K562 (cell line): ENCODE measurements around the gene ZNF749. TPM values are rescaled to one million over a fixed set of nuclear protein-coding genes. Genes with fewer than 3 reads are reported as not detected.

Experiments used
- CBFA2T3 ChIP-seq: fragments of 450-650 bp; IDR thresholded peaks from 2 replicates; pipeline ENCODE4 v1.6.1; 2017
- CXXC5 ChIP-seq: fragments of 250-450 bp; sonication (Bioruptor Pico); IDR thresholded peaks from 2 replicates; pipeline ENCODE4 v1.8.0; 2022; ENCODE audit warnings: inconsistent platforms, mild to moderate bottlenecking, moderate library complexity
- ELK3 ChIP-seq: fragments of 450-650 bp; formaldehyde crosslinking; IDR thresholded peaks from 2 replicates; pipeline ENCODE4 v1.4.0; 2020; ENCODE audit warnings: mild to moderate bottlenecking
- ESRRA ChIP-seq: fragments of 450-650 bp; IDR thresholded peaks from 2 replicates; pipeline ENCODE4 v1.6.1; 2014; ENCODE audit warnings: low read depth, mild to moderate bottlenecking, moderate library complexity, borderline replicate concordance
- FIP1L1 ChIP-seq: fragments of 200-400 bp; formaldehyde crosslinking; IDR thresholded peaks from 2 replicates; pipeline ENCODE4 v1.6.1; 2018; ENCODE audit warnings: mild to moderate bottlenecking, low read depth, low read length; ENCODE audit not compliant: poor library complexity, severe bottlenecking
- HNRNPH1 ChIP-seq: fragments of 200-400 bp; formaldehyde crosslinking; optimal IDR thresholded peaks from 2 replicates; pipeline ENCODE3; 2017; ENCODE audit warnings: low read depth, mild to moderate bottlenecking, low read length, moderate library complexity
- L3MBTL2 ChIP-seq: fragments of 450-650 bp; IDR thresholded peaks from 2 replicates; pipeline ENCODE4 v1.6.1; 2016; ENCODE audit warnings: mild to moderate bottlenecking, moderate library complexity
- MECOM ChIP-seq: fragments of 250-450 bp; sonication (Bioruptor Pico); IDR thresholded peaks from 2 replicates; pipeline ENCODE4 v1.8.0; 2022; ENCODE audit warnings: inconsistent platforms
- NELFE ChIP-seq: IDR thresholded peaks from 2 replicates; pipeline ENCODE4 v1.6.1; 2011; ENCODE audit warnings: mild to moderate bottlenecking; ENCODE audit not compliant: insufficient read depth, insufficient read length
- NONO ChIP-seq, 2 experiments: fragments of 200-400 bp in 1 of 2; fragments of 450-650 bp in 1 of 2; formaldehyde crosslinking in 1 of 2; IDR thresholded peaks; 2 replicates each; pipeline ENCODE4 v1.6.1; 2017; ENCODE audit warnings: low read depth in 2 of 2, mild to moderate bottlenecking in 2 of 2, moderate library complexity in 2 of 2, low read length in 1 of 2
- POU5F1 ChIP-seq: fragments of 150-350 bp; IDR thresholded peaks from 2 replicates; pipeline ENCODE4 v1.6.1; 2014; ENCODE audit warnings: borderline replicate concordance, low read length, low read depth, mild to moderate bottlenecking; ENCODE audit not compliant: partially characterized antibody
- RCOR1 ChIP-seq, 2 experiments: IDR thresholded peaks; 2 replicates each; pipeline ENCODE4 v1.6.1; 2012; ENCODE audit warnings: low read depth in 2 of 2, low read length in 2 of 2, borderline replicate concordance in 1 of 2, improper control_type of control experiment in 1 of 2
- SAFB2 ChIP-seq: fragments of 200-400 bp; formaldehyde crosslinking; IDR thresholded peaks from 2 replicates; pipeline ENCODE4 v1.6.1; 2018; ENCODE audit warnings: borderline replicate concordance, low read length, low read depth, moderate library complexity; ENCODE audit not compliant: severe bottlenecking
- TCF7 ChIP-seq: sonication (generic); IDR thresholded peaks from 2 replicates; pipeline ENCODE4 v1.6.1; 2016; ENCODE audit warnings: antibody characterized with exemption, borderline replicate concordance
- THRAP3 ChIP-seq: fragments of 450-650 bp; IDR thresholded peaks from 2 replicates; pipeline ENCODE4 v1.6.1; 2016; ENCODE audit warnings: mild to moderate bottlenecking, inconsistent platforms, borderline replicate concordance
- TRIM24 ChIP-seq, 2 experiments: fragments of 450-650 bp; IDR thresholded peaks; 2 replicates each; pipeline ENCODE4 v1.6.1; 2016
- TSC22D4 ChIP-seq: fragments of 450-650 bp; IDR thresholded peaks from 2 replicates; pipeline ENCODE4 v1.6.1; 2016; ENCODE audit warnings: missing genetic modification characterization, missing biosample characterization, control low read depth
- YBX1 ChIP-seq: fragments of 450-650 bp; IDR thresholded peaks from 2 replicates; pipeline ENCODE4 v1.7.1; 2016; ENCODE audit warnings: mild to moderate bottlenecking
- ZBTB12 ChIP-seq: fragments of 250-450 bp; sonication (Bioruptor Pico); IDR thresholded peaks from 2 replicates; pipeline ENCODE4 v1.4.0; 2020
- ZFP36 ChIP-seq: fragments of 150-350 bp; IDR thresholded peaks from 2 replicates; pipeline ENCODE4 v1.6.1; 2018; ENCODE audit warnings: low read length, low read depth; ENCODE audit not compliant: partially characterized antibody
- ZFX ChIP-seq: sonication (generic); formaldehyde crosslinking; IDR thresholded peaks from 2 replicates; pipeline ENCODE4 v1.8.0; 2022; ENCODE audit warnings: mild to moderate bottlenecking, missing genetic modification reagents, moderate library complexity
- ZNF184 ChIP-seq: sonication (generic); formaldehyde crosslinking; IDR thresholded peaks from 2 replicates; pipeline ENCODE4 v1.5.0; 2020; ENCODE audit warnings: missing genetic modification reagents
- ZNF23 ChIP-seq: fragments of 250-450 bp; sonication (Bioruptor Pico); IDR thresholded peaks from 2 replicates; pipeline ENCODE4 v1.4.0; 2020; ENCODE audit warnings: mild to moderate bottlenecking
- polyA plus RNA-seq, 8 experiments: library from polyadenylated mRNA; depleted of rRNA in 4 of 8; stranded (reverse) in 5 of 8; unstranded in 3 of 8; fragments of >200 nt; fragmentation: Nextera tagmentation in 2 of 8; fragmentation: Illumina TruSeq in 1 of 8; extraction: Ambion mirVana in 2 of 8; extraction: Trizol in 1 of 8; gene quantifications; 2 replicates each; pipeline versions ENCODE4 v1.2.1 to v1.2.3, GENCODE V29; 2011 to 2014; ENCODE audit warnings: inconsistent platforms in 1 of 8, missing spikeins in 1 of 8
- total RNA-seq, 7 experiments: library from RNA; depleted of rRNA in 6 of 7; stranded (reverse); fragments of >200 nt in 6 of 7; fragmentation: Illumina TruSeq in 2 of 7; extraction: Trizol in 2 of 7; gene quantifications; 2 replicates each; pipeline versions ENCODE4 v1.2.1 to v1.2.3, GENCODE V29; 2011 to 2021; ENCODE audit warnings: low replicate concordance in 1 of 7
- TF ChIP-seq, protein P1 (sequence below): fragments of 250-450 bp; sonication (Bioruptor Pico); IDR thresholded peaks from 2 replicates; pipeline ENCODE4 v1.9.0; 2021; ENCODE audit warnings: mild to moderate bottlenecking, inconsistent platforms

ZNF749 gene
- total and polyA plus RNA-seq, 9 of the 15 experiments (the other 6 are each of a cell fraction or from before 2014, with no cell fraction given), result 5.3 to 33.2 (median 15.0) TPM

GRCh38 chr19:57435062-57435978, at the start of gene ZNF749 (continued):
- peak; percentile 33; the same call in 1 of the 2 replicates for TF ChIP-seq ZBTB12 (CRISPR knock-in tag)
- TF ChIP-seq MECOM, result no peak
- TF ChIP-seq L3MBTL2, result peak; percentile 86
- TF ChIP-seq ZFP36, result no peak
- no peak for TF ChIP-seq ZNF184 (CRISPR knock-in tag)
- TF ChIP-seq TRIM24 (IDR thresholded peaks at IDR 0.05), result no peak
- TF ChIP-seq TSC22D4 (tag), result no peak
- peak; percentile 29 for TF ChIP-seq POU5F1
- TF ChIP-seq ZNF23 (CRISPR knock-in tag), result no peak
- TF ChIP-seq NELFE, result no peak
- TF ChIP-seq SAFB2, result no peak
- TF ChIP-seq TCF7, result no peak
- no peak for TF ChIP-seq THRAP3
- TF ChIP-seq HNRNPH1, result no peak
- TF ChIP-seq RCOR1 (IDR thresholded peaks at IDR 0.05; ENCODE audit: borderline replicate concordance in 1 of 2, low read depth in 2 of 2, low read length in 2 of 2), result no peak
- TF ChIP-seq NONO (IDR thresholded peaks at IDR 0.05; ENCODE audit: low read depth in 2 of 2, low read length in 1 of 2), result no peak
- TF ChIP-seq ESRRA, result no peak; the same call in 1 of the 2 replicates
- TF ChIP-seq, protein P1, sequence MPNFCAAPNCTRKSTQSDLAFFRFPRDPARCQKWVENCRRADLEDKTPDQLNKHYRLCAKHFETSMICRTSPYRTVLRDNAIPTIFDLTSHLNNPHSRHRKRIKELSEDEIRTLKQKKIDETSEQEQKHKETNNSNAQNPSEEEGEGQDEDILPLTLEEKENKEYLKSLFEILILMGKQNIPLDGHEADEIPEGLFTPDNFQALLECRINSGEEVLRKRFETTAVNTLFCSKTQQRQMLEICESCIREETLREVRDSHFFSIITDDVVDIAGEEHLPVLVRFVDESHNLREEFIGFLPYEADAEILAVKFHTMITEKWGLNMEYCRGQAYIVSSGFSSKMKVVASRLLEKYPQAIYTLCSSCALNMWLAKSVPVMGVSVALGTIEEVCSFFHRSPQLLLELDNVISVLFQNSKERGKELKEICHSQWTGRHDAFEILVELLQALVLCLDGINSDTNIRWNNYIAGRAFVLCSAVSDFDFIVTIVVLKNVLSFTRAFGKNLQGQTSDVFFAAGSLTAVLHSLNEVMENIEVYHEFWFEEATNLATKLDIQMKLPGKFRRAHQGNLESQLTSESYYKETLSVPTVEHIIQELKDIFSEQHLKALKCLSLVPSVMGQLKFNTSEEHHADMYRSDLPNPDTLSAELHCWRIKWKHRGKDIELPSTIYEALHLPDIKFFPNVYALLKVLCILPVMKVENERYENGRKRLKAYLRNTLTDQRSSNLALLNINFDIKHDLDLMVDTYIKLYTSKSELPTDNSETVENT, result no peak
- no peak for TF ChIP-seq CBFA2T3
- no peak for TF ChIP-seq YBX1
- peak; percentile 63 for TF ChIP-seq ZFX (CRISPR knock-in tag)
- TF ChIP-seq ELK3 (CRISPR knock-in tag), result no peak
- no peak for TF ChIP-seq FIP1L1
- peak; percentile 79 for TF ChIP-seq CXXC5 (CRISPR knock-in tag)
